Retina (tissue), 1 donor: ENCODE measurements around the gene KLHDC3.
"Not testable (repeated sequence)": the region's sequence is repeated elsewhere in the genome, so short reads cannot be mapped to it uniquely, and the experiment has no call there.

ENCODE experiments used
- DNase-seq: peaks from one replicate; pipeline ENCODE4 v3.0.0-alpha.2; 2016

KLHDC3 gene

DNA sequence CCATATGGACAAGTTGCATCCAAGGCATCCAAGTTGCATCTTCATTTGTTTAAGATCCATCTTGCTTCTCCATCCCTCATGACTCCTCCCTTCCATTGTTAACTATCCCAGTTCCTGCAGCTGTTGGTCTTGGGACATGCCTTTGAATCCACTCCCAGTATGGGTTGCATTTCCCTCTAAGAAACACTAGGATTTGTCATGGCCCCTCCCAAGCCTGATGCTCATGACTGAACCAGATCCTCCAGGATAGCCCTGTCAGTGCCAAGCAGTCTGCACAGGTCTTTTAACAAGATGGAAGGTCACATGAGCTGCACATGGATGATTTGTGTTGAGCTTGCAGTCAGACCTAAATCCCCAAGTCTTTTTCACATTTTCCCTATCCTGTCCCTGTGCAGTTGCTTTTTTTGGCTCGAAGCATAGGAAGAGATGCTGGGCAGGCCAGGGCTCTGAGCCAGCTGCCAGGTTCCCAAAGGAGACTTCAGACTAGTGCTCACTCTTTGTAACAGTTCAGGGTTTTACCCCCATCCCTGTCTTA lies 25.5 kb upstream of the KLHDC3 start:
- DNase-seq = no peak

DNA sequence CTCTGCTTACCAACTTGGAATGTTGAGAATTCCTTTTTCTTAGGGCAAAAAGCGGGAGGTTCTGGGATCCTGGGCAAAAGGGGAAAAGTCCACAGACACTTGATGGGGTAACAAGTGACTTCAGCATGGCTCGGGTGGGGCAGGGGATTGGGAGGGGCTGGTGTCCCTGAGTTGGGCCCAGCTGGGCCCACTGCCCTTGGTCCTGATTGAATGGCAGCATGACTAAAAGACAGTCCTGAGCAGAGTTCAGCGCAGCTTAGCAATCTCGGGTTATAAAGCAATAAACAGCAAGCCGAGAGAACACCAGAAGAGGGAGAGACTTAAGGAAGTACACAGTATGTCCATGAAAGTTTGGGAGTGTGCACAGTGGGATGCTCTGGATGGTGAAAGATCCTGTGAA lies 24.1 kb upstream of the KLHDC3 start:
- DNase-seq = no peak

DNA sequence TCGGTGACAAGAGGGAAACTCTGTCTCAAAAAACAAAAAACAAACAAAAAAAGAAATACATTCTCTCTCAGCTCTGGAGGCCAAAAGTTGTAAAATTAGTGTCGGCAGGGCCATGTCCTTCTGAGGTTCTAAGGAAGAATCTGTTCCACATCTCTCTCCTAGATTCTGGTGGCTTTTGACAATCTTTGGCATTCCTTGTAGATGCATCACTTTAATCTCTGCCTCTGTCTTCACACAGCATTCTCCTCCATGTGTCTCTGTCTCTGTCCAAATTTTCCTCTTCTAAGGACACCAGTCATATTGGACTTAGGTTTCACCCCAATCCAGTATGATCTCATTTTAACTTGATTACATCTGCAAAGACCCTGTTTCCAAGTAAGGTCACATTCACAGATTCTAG lies 20.6 kb upstream of the KLHDC3 start:
- no peak for DNase-seq

DNA sequence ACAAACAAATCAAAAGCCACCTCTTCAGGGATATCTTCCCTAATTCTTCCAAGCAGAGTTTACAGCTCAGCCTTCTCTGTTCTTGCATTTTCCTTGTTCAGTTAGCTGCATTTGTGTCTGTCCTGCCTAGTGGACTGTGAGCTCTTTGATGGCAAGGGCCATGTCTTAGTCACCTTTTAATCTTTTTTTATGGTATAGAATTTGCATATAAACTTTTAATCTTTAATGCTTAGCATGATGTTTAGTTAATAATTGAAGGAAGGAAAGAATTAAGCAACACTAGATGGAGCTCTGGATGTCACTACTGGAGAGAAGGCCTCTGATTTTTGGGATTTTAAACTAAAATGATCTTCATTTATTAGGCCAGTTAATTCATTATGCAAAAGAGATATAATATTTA lies 17.5 kb upstream of the KLHDC3 start:
- DNase-seq = no peak

DNA sequence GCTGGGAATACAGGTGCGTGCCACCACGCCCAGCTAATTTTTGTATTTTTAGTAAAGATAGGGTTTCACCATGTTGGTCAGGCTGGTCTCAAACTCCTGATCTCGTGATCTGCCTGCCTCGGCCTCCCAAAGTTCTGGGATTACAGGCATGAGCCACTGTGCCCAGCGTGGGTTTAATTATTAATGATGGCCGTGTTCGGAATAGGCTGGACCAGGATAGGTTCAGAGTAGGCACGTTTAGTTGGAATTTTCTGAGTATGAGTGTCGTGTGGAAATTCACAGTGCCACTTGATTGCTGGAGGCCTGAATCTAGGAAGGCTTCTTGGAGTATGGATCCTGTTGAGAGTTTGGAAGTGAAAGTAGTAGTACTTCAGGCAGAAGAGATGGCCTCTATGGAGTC lies 15.8 kb upstream of the KLHDC3 start:
- DNase-seq = not testable (repeated sequence)

DNA sequence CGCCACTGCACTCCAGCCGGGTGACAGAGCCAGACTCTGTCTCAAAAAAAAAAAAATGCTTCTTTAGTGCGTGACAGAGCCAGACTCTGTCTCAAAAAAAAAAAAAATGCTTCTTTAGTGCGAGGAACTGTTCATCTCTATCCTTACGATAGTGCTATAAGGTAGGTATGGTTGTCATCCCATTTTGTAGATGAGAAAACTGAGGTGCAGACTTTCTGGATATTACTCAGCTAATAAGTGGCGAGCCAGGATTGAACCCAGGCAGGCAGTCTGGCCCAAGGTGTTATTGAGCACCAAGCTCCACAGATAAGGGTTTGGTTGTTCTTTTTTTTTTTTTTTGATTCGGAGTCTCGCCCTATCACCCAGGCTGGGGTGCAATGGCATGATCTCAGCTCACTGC lies 12.2 kb upstream of the KLHDC3 start:
- no peak for DNase-seq

DNA sequence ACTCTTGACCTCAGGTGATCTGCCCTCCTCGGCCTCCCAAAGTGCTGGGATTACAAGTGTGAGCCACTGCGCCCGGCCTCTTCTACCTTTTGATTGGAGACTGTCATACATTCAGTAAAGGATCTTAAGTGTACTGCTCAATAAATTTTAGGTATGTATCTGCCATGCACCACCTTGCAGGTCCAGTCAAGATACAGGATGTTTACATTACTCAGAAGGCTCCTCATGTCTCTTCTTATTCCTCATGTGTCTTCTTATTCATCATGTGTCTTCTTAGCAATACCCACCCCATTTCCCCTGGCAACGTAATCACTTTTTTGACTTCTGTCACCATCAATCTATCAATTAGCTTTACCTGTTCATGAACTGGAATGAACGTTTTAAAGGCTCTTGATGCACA lies 8.2 kb upstream of the KLHDC3 start:
- no peak for DNase-seq

DNA sequence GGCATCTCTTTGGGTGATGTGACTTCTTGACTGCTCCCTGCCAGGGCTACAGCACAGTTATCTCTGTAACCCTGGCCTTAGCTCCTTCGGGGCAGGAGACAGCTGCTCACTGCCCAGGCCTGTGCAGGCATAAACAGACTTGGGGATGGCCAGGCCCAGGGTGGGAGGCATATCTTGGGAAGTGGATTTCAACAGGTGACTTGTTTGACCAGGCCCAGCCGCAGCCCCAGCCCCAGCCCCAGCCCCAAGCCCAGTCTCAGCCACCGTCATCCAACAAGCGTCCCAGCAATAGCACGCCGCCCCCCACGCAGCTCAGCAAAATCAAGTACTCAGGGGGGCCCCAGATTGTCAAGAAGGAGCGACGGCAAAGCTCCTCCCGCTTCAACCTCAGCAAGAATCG lies 7.8 kb upstream of the KLHDC3 start:
- no peak for DNase-seq

DNA sequence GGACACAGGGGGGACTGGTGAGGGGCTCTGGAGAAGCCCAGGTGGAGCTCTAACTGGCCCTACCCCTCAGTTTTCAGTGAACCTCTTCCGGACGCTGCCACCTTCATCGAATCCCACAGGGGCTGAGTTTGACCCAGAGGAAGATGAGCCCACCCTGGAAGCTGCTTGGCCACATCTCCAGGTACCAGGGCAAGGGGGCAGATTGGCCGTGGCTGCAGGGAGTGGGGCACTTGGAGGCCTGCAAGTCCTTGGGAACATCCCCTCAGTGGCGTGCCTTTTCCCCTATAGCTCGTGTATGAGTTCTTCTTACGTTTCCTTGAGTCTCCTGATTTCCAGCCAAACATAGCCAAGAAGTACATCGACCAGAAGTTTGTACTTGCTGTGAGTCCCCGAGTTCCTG lies 6.9 kb upstream of the KLHDC3 start:
- no peak for DNase-seq

DNA sequence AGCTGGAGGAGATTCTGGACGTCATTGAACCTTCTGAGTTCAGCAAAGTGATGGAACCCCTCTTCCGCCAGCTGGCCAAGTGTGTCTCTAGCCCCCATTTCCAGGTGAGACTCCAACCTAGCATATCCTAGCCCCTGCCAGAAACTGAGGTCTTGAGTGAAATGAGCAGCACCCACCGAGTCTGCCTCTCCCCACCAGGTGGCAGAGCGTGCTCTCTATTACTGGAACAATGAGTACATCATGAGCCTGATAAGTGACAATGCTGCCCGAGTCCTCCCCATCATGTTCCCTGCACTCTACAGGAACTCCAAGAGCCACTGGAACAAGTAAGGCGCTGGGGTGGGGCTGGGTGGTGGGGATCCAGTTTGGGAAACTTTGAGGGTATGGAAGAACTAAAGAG lies 4.9 kb upstream of the KLHDC3 start:
- DNase-seq = no peak

DNA sequence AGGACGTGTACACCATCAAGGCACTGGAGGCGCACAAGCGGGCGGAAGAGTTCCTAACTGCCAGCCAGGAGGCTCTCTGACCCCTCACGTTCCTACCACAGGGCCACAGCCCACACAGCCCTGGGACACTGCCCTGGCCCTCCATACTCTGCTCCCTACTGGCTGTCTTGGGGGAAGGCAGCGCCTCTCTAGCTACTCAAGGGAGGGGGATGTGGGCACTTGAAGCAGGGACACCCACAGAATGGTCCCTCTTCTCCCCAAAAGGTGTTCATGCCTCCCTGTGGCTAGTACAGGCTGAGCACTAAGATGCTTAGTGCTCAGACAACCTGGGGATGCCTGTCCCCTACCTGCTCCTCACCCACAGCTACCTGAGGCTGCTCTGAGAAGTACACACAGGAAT lies 2.8 kb upstream of the KLHDC3 start:
- DNase-seq = no peak

DNA sequence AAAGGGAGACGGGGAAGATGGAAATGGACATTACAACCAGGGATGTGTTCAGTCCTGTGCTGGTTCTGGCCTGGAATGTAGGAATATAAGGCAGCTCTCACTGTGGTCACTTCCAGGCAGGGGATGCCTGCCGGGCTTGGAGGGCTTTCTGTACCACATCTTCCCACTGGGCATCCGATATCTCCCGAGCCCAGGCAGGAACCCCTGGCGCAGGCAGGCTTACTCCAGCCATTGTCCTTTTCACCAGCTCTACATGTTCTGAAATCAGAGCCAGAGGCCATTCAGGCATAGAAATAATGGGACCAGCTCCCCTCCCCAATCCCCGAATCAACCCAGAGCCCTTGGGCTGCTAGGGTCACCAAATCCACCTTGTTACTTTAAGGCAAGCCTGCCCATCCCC lies 1.7 kb upstream of the KLHDC3 start:
- DNase-seq = no peak

DNA sequence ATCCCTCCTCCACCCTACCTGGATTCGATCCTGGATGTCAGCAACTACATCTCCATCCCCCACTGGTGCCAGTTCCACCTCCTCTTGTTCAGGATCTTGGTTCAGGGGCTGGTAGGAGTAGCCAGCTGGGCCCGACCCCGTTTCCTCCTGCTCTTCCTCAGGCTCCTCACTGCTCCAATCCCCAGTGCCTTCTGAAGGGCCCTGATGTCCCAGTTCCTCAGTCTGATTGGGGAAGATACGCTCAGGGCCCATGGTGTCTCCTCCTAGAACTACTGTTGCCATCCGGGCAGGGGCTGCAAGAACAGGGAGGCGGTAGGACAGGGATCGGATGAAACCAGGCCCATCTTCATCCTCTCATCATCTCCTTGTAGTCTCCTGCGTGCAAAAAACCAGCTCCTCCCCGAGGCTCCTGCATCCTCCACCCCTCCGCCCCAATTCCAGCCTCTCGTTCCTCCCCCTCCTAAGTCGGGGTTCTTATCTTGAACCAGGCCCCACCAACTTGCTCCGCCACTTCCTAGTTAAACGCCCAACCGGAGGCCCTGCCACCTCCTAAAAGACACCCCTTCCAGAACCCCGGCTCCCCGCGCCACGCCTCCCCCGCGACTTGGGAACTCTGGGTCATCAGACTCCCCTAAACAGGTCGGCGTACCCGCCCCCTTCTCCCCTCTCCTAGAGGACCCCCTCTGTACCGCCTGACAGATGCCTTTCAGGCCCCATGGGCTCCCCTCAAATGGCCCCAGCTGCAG lies 779 bp upstream of the KLHDC3 start:
- DNase-seq = no peak

DNA sequence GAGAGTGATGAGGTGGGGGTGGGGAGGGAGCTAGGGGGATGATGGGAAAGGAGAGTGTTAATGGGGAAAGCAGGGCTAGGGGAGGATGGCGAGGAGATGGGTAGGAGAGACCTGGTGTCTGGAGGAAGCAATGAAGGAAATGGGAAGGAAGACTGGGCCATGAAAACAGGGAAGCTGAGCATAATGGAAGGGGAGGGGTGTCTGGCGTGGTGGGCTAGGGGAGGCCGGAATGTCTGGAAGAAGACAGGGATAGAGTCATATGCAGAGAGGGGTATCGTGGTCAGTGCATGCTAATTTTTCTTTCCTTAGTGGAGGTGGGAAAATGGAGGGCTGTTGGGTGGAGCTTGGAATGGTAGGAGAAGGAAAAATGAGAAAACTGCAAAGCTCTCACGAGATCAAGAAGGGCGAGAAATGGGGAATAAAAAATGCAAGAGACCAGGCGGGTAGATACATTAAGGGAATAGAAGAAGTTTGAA lies 423 bp downstream of the KLHDC3 start:
- no peak for DNase-seq

DNA sequence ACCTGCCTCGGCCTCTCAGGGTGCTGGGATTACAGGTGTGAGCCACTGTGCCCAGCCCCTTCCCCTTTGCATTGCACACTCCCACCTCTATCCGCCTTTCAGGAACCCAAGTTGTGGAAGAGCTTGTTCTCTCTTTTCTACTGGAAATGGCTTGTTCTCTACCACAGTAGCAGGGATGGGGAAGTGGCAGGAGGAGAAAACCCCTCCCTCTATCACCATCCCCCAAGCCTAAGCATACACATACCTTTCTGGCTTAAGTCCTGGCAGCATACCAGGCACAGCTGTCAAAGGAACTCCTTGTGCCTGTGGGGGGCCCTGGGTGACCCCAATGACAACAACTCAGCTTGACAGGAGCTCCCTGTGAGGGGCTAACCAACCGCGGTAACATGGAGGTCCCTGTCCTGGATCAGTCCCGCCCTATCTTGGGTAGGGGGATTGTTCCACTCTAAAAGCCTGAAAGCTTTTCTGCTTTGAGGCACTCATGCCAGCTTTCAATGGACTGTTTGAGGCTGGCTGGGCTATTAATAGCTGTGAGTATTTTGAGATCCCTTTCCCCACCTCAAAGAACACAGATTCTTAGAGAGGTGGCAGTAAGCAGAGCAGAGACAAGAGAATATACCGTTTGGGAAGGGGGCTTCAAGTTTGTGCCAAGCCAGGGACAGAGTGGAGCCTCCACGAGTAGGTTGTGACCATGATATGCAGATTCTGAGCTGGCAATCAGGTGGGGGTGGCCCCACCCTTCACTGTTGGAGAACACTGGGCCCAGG lies 2.3 kb downstream of the KLHDC3 start:
- no peak for DNase-seq

DNA sequence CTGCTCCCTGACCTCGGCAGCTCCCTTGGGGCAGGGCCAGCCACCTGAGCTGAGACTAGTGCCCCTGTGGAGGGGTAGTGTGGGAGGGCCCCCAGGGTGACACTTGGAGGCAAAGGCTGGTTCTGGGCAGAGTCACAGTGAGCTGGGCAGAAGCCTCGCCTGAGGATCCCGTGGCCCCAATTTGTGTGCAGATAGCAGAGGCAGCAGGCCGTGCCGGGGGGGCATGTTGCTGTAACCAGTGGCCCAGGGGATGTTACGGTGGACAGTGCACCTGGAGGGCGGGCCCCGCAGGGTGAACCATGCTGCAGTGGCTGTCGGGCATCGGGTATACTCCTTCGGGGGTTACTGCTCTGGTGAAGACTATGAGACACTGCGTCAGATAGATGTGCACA lies 2.9 kb downstream of the KLHDC3 start:
- DNase-seq = no peak

DNA sequence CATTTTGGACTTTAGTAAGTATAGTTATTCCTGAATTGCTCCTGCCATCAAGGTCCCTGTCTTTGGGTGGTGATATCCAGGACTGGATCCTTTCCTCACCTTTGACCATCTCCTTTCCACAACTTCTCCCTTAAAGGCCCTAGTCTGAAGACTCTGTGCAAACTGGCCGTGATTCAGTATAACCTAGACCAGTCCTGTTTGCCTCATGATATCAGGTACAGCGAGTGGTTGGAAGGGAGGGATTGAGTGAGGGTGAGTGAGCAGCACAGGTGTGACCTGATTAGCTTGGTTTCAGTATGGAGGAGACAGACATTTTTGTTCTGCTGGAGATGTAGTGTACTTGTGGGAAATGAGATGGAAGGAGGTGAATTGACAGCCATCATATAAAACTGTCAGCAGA lies 5.1 kb downstream of the KLHDC3 start:
- DNase-seq = no peak

DNA sequence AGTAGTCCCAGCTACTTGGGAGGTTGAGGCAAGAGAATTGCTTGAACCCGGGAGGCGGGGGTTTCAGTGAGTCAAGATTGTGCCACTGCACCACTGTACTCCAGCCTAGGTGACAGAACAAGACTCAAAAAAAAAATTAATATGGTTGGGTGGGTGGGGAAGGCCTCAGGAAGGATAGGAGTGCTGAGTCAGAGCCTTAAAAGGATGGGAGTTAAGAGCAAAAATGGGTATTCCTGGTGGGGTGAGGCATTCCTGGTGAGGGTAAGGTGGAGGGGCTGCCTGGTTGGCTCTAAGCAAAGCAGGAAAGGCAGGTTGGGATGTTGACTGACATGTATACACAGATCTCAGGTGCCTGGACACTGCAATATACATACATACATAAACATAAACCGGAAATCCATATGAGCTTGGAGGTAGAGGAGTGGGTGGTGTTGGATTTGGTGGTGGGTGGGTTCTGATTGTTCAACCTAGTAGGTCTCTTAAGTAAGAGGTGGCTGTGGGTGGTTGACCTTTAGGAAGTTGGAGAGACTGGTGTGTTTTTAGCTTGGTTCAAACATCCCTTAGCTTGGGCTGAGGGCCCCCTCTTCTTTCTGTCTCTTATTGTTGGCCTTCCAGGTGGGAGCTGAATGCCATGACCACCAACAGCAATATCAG lies 6.1 kb downstream of the KLHDC3 start:
- no peak for DNase-seq

DNA sequence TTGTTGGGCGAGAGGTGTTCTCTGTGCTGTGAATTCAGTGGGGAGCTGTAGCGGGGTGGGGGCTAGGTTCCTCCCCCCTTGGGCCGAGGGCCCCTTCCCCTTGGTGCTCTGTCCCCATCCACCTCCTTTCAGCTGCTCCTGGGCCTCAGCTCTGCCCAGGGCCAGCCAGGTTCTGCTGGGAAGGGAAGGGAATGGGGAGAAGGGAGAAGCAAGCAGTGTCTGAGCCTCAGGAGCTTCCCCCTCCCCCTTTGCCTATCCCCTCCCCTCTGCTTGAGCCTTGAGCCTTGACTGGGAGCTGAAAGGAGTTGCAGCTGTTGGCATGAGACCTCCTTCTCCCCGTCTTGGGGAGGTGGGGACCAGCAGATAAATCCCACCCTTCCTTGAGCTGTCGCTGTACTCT lies 6.8 kb downstream of the KLHDC3 start:
- no peak for DNase-seq

DNA sequence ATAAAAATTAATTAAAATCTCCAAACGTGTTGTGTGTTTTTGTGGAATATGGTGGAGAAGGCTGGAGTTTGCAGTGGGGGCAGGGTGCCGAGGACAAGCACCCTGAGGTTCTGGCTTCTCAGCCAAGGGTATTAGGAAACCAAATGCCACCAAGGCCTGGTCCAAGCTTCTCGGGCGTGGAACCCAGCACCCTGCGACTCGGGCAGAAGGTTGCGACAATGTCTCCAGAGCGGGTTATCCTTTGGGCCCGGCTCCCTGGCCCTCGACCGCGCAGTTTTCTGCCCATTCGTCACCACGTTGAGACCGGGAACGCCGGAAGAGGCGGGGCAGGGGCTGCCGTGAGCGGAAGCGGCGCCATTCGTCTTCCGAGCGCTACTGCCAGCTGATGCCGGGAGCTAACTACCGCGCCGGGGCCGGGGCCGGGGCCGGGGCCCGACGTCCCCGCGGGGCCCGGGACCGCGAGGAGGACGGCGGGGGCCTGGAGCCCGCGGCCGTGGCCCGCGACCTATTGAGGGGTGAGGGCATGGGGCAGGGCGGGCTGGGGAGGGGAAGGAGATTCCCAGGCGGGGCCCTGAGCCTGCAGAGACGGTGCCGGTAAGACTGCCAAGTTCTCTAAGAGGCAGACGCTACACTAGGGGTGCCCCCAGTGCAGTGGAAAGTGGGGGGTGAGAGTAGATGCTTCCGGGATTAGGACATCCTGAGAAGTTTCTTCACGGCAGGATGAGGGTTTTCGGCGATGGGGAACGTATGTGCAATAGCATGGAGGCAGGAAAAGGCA lies 7.4 kb downstream of the KLHDC3 start, which contains the start of gene RRP36:
Gene RRP36, plus strand, starts transcription at position 354 of the 778 bp plus-strand sequence. Its CDS starts 32 bp downstream, at position 386.
- peak; percentile 80 for DNase-seq

DNA sequence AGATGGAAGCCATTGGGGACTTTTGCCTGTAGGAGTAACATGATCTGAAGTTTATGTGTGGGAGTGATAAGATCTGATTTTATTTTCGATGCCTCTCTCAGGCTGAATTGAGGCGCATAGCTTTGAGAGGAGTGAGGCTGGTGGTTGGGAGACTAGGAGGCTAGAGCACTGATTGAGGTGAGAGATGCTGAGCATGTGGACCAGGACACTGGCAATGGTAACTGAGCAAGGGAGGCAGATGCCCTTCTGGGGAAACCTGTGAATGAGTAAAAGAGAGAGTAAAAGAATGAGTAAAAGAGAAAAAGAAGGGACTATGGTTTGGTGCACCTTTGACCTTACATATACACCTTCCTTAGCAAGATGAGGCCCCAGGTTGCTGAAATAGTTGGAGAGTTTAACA lies 10.4 kb downstream of the KLHDC3 start:
- no peak for DNase-seq

DNA sequence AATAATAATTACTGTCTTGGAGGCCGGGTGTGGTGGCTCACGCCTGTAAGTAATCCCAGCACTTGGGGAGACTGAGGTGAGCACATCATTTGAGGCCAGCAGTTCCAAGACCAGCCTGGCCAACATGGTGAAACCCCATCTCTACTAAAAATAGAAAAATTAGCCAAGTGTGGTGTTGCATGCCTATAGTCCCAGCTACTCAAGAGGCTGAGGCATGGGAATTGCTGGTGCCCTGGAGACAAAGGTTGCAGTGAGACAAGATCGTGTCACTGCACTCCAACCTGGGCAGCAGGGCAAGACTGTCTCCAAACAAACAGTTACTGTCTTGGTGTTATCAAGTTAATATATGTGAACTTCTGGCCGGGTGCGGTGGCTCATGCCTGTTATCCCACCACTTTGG lies 12.3 kb downstream of the KLHDC3 start:
- DNase-seq = no peak

DNA sequence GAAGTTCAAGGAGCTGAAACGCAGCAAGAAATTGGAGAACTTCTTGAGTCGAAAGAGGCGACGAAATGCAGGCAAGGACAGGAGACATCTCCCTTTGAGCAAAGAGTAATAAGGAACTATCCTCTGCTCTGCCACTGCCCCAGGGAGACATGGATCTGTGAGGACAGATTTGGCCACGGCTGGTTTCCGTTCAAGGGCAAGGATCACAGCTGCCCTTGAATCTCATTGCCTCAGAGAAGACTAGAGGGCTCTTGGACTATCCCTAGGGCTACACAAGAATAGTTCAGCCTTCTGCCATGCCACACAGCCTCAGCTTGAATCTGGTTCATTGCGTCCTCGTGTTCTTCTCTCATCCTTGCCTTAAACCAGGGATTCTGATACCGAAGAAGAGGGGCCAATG lies 15.1 kb downstream of the KLHDC3 start:
- no peak for DNase-seq
